H1 (cell line): ENCODE results near the gene SLC7A11. TPM values are rescaled to one million over a fixed set of nuclear protein-coding genes. Genes with fewer than 3 reads are reported as not detected.

Experiments used
- ASH2L ChIP-seq: fragments of 200-600, 300-600 bp; sonication (generic); IDR thresholded peaks from one replicate; pipeline ENCODE4 v1.7.1; 2017; ENCODE audit warnings: low read length
- BCL11A ChIP-seq, 2 experiments: IDR thresholded peaks; one replicate each; pipeline ENCODE4 v1.6.1; 2011; ENCODE audit warnings: low read depth in 2 of 2, low read length in 2 of 2, mild to moderate bottlenecking in 2 of 2
- BRCA1 ChIP-seq: IDR thresholded peaks from 2 replicates; pipeline ENCODE4 v1.6.1; 2012; ENCODE audit warnings: low read depth, low read length, improper control_type of control experiment
- CBX5 ChIP-seq: fragments of 300-800, 300-1000 bp; sonication (generic); IDR thresholded peaks from 2 replicates; pipeline ENCODE4 v1.7.1; 2016; ENCODE audit warnings: antibody characterized with exemption, low read length, low read depth
- CBX8 ChIP-seq: fragments of 300-800, 300-1000 bp; sonication (generic); IDR thresholded peaks from 2 replicates; pipeline ENCODE4 v1.7.1; 2016; ENCODE audit warnings: low read depth, low read length, borderline replicate concordance
- CHD1 ChIP-seq: IDR thresholded peaks from 2 replicates; pipeline ENCODE4 v1.6.1; 2012; ENCODE audit warnings: low read depth, low read length, improper control_type of control experiment
- CREB1 ChIP-seq: IDR thresholded peaks from 2 replicates; pipeline ENCODE4 v1.6.1; 2012; ENCODE audit warnings: inconsistent platforms
- CTBP2 ChIP-seq: IDR thresholded peaks from 2 replicates; pipeline ENCODE4 v1.7.0; 2011; ENCODE audit warnings: borderline replicate concordance, mild to moderate bottlenecking, moderate library complexity, mixed read lengths, low read length; ENCODE audit not compliant: insufficient read depth, insufficient read length
- FOSL1 ChIP-seq: IDR thresholded peaks from 2 replicates; pipeline ENCODE4 v1.6.1; 2011; ENCODE audit warnings: mild to moderate bottlenecking, low read depth, low read length, moderate library complexity; ENCODE audit not compliant: insufficient read depth
- GABPA ChIP-seq: IDR thresholded peaks from 2 replicates; pipeline ENCODE4 v1.6.1; 2011; ENCODE audit warnings: mild to moderate bottlenecking, low read length, moderate library complexity, borderline replicate concordance; ENCODE audit not compliant: insufficient read depth
- GTF2F1 ChIP-seq: IDR thresholded peaks from 2 replicates; pipeline ENCODE4 v1.6.1; 2012; ENCODE audit warnings: low read depth, low read length, improper control_type of control experiment, borderline replicate concordance
- JUN ChIP-seq: IDR thresholded peaks from 2 replicates; pipeline ENCODE4 v1.6.1; 2011; ENCODE audit warnings: low read depth, mild to moderate bottlenecking, improper control_type of control experiment, low read length
- JUND ChIP-seq: IDR thresholded peaks from 2 replicates; pipeline ENCODE4 v1.6.1; 2011; ENCODE audit warnings: mild to moderate bottlenecking, improper control_type of control experiment, low read length
- KDM5A ChIP-seq: fragments of 200-600 bp; IDR thresholded peaks from 2 replicates; pipeline ENCODE4 v1.7.1; 2012; ENCODE audit warnings: mild to moderate bottlenecking, low read length, inconsistent platforms, mixed read lengths
- POLR2AphosphoS5 ChIP-seq: IDR thresholded peaks from 2 replicates; pipeline ENCODE4 v1.6.1; 2011; ENCODE audit warnings: low read depth, low read length
- RBBP5 ChIP-seq: IDR thresholded peaks from 2 replicates; pipeline ENCODE4 v1.7.1; 2012; ENCODE audit warnings: low read depth, mild to moderate bottlenecking, inconsistent platforms, low read length, moderate library complexity, borderline replicate concordance
- RFX5 ChIP-seq: IDR thresholded peaks from 2 replicates; pipeline ENCODE4 v1.6.1; 2011; ENCODE audit warnings: low read depth, low read length, improper control_type of control experiment, borderline replicate concordance
- SAP30 ChIP-seq: fragments of 300-600 bp; sonication (generic); IDR thresholded peaks from 2 replicates; pipeline ENCODE4 v1.7.1; 2012; ENCODE audit warnings: low read length, moderate library complexity, mild to moderate bottlenecking, inconsistent platforms; ENCODE audit not compliant: insufficient read depth, insufficient replicate concordance
- SP4 ChIP-seq: IDR thresholded peaks from 2 replicates; pipeline ENCODE4 v1.6.1; 2012; ENCODE audit warnings: low read length, inconsistent platforms
- polyA plus RNA-seq, 7 experiments: library from polyadenylated mRNA; depleted of rRNA in 3 of 7; stranded (reverse) in 5 of 7; unstranded in 2 of 7; fragments of >200 nt in 5 of 7; fragments of 200-250 nt in 2 of 7; gene quantifications; 1 replicate in 5 of 7; 2 replicates in 1 of 7; 4 replicates in 1 of 7; pipeline versions ENCODE4 v1.2.1 to v1.2.3, GENCODE V29; 2011 to 2013; ENCODE audit warnings: missing spikeins in 2 of 7, mixed read lengths in 2 of 7
- total RNA-seq: library from RNA; stranded (reverse); fragmentation: NEBNext Ultra II Directional; extraction: Animal tissue kit (Norgen Biotek cat#: 25700); gene quantifications from 2 replicates; pipeline ENCODE4 v1.2.1, GENCODE V29; 2021
- TF ChIP-seq, protein P1 (sequence below): IDR thresholded peaks from 2 replicates; pipeline ENCODE4 v1.6.1; 2011; ENCODE audit warnings: low read length, improper control_type of control experiment
- TF ChIP-seq, protein P2 (sequence below): IDR thresholded peaks from 2 replicates; pipeline ENCODE4 v1.6.1; 2011; ENCODE audit warnings: low read depth, mild to moderate bottlenecking, low read length; ENCODE audit not compliant: insufficient read depth
- TF ChIP-seq, protein P3 (sequence below): IDR thresholded peaks from 2 replicates; pipeline ENCODE4 v1.6.1; 2012; ENCODE audit warnings: inconsistent platforms

SLC7A11 gene
- total and polyA plus RNA-seq, 2 of the 8 experiments (the other 6 are each of a cell fraction or from before 2014, with no cell fraction given), result 6.6 to 17.0 TPM

DNA sequence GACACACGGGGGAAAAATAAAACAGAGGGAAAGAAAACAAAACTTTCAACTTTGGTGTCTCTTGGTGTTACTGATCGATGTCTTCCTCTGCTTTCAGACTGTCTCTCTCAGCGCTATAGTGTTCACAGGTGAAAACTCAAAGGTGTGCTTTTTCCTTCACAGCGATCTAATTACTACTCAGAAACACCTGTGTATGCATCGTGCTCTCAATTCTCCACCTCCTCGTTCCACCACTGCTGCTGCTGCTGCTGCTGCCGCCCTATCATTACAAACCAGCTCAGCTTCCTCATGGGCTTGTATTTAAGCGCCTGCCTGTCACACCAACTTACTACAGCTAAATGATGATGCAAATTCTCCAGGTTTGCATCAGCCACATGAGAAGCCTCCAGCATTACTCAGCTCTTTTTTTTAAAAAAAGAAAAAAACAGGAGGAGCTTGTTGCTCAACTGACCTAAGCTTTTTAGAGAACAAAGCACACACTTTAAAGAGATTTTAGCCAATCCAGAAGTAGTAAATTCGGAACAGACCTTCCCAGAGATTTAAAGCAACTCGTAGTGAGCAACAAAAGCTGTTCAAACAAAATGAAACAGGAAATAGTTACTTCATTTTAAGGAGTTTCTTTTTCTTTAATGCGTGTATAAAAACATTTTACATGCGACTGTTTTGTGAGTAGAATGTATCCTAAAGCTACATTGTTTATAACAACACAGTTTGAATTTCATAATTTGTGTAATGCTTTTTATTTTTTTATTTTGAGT lies at the start of gene SLC7A11 (continued):
- TF ChIP-seq, protein P1, sequence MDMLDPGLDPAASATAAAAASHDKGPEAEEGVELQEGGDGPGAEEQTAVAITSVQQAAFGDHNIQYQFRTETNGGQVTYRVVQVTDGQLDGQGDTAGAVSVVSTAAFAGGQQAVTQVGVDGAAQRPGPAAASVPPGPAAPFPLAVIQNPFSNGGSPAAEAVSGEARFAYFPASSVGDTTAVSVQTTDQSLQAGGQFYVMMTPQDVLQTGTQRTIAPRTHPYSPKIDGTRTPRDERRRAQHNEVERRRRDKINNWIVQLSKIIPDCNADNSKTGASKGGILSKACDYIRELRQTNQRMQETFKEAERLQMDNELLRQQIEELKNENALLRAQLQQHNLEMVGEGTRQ, result no peak
- TF ChIP-seq ASH2L, result peak; percentile 88
- peak; percentile 55; the same call in 1 of the 2 replicates for TF ChIP-seq CREB1
- 0 out of 2 replicates have a peak, but pooled peaks have one; percentile 7 for TF ChIP-seq RBBP5
- no peak for TF ChIP-seq KDM5A
- TF ChIP-seq CBX8, result no peak
- no peak for TF ChIP-seq SP4
- peak; percentile 51 for TF ChIP-seq SAP30
- TF ChIP-seq RFX5, result no peak
- peak; percentile 67; the same call in 1 of the 2 replicates for TF ChIP-seq JUN
- no peak for TF ChIP-seq CBX5
- TF ChIP-seq FOSL1, result no peak
- TF ChIP-seq CHD1, result no peak; the same call in 1 of the 2 replicates
- peak; percentile 79 for TF ChIP-seq GTF2F1
- TF ChIP-seq, protein P2, sequence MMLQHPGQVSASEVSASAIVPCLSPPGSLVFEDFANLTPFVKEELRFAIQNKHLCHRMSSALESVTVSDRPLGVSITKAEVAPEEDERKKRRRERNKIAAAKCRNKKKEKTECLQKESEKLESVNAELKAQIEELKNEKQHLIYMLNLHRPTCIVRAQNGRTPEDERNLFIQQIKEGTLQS, result peak; percentile 83; the same call in 1 of the 2 replicates
- no peak for TF ChIP-seq BRCA1
- TF ChIP-seq POLR2AphosphoS5, result peak; percentile 93
- TF ChIP-seq, protein P3, sequence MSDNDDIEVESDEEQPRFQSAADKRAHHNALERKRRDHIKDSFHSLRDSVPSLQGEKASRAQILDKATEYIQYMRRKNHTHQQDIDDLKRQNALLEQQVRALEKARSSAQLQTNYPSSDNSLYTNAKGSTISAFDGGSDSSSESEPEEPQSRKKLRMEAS, result peak; percentile 89
- no peak for TF ChIP-seq CTBP2
- TF ChIP-seq BCL11A (IDR thresholded peaks at IDR 0.05; ENCODE audit: low read depth in 2 of 2, low read length in 2 of 2), result no peak
- peak; percentile 93 for TF ChIP-seq JUND
- no peak for TF ChIP-seq GABPA
